HL-60/S4 treated with retinoic acid at 250 ng/mL for 4 days and 3 days (cell line): ENCODE results near the gene DZANK1.
"Not testable (repeated sequence)": the region's sequence is repeated elsewhere in the genome, so short reads cannot be mapped to it uniquely, and the experiment has no call there.

ENCODE experiments used
- in situ Hi-C: fragments of 300-500 bp; cut with MboI; formaldehyde crosslinking; loops from 2 replicates; pipeline ENCODE4 v1.7.0; 2022; ENCODE audit warnings: low sequenced_read_pairs

Gene DZANK1

GRCh38 chr20:18380908-18381529 is 85.8 kb downstream of the DZANK1 start:
- in situ Hi-C loops, result no loop called here

- in situ Hi-C loops, result no loop called here
Measured at GRCh38 chr20:18377896-18378481, 88.8 kb downstream of the DZANK1 start.

GRCh38 chr20:18375551-18375950 is 91.3 kb downstream of the DZANK1 start:
- in situ Hi-C loops, result not testable (repeated sequence)

GRCh38 chr20:18372296-18372695 is 94.5 kb downstream of the DZANK1 start:
- in situ Hi-C loops, result no loop called here

- in situ Hi-C loops, result no loop called here
Measured at GRCh38 chr20:18364768-18365167, 102.1 kb downstream of the DZANK1 start.

- in situ Hi-C loops, result no loop called here
Measured at GRCh38 chr20:18363708-18364107, 103.1 kb downstream of the DZANK1 start.

GRCh38 chr20:18362916-18363315 is 103.9 kb downstream of the DZANK1 start:
- in situ Hi-C loops, result no loop called here

- in situ Hi-C loops, result no loop called here
Measured at GRCh38 chr20:18361678-18362077, 105.2 kb downstream of the DZANK1 start.

GRCh38 chr20:18360635-18361034 is 106.2 kb downstream of the DZANK1 start:
- in situ Hi-C loops, result no loop called here

GRCh38 chr20:18359854-18360253 is 107.0 kb downstream of the DZANK1 start:
- in situ Hi-C loops, result no loop called here

GRCh38 chr20:18349749-18350148 is 117.1 kb downstream of the DZANK1 start:
- in situ Hi-C loops, result not testable (repeated sequence)
